ENCODE data around the gene FGD6.
"Not testable (repeated sequence)": the region's sequence is repeated elsewhere in the genome, so short reads cannot be mapped to it uniquely, and the experiment has no call there.

FGD6 gene

GRCh38 chr12:95143621-95144205 lies 73.6 kb downstream of the FGD6 start:
- DNase-seq, result no peak
- H3K4me1 ChIP-seq, result peaks cover 0 to 6% (median 2%) of the 10 kb centered on the region in 4 donors
- H3K9me3 ChIP-seq, result no peaks in the 10 kb centered on the region
- no peaks in the 10 kb centered on the region for H3K36me3 ChIP-seq
- no peaks in the 10 kb centered on the region for H3K27me3 ChIP-seq
- intact Hi-C loops (cut with DNase I; ENCODE audit: low total_unique reads), result no loop called here
- H3K27ac ChIP-seq, result no peak overlapping the region
- H3K4me3 ChIP-seq, result no peak overlapping the region
- TF ChIP-seq, protein P1, sequence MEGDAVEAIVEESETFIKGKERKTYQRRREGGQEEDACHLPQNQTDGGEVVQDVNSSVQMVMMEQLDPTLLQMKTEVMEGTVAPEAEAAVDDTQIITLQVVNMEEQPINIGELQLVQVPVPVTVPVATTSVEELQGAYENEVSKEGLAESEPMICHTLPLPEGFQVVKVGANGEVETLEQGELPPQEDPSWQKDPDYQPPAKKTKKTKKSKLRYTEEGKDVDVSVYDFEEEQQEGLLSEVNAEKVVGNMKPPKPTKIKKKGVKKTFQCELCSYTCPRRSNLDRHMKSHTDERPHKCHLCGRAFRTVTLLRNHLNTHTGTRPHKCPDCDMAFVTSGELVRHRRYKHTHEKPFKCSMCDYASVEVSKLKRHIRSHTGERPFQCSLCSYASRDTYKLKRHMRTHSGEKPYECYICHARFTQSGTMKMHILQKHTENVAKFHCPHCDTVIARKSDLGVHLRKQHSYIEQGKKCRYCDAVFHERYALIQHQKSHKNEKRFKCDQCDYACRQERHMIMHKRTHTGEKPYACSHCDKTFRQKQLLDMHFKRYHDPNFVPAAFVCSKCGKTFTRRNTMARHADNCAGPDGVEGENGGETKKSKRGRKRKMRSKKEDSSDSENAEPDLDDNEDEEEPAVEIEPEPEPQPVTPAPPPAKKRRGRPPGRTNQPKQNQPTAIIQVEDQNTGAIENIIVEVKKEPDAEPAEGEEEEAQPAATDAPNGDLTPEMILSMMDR (IDR thresholded peaks at IDR 0.05), result no peak

- Histone ChIP-seq H3K27me3 (no peaks in the 10 kb centered on the region), H3K27ac (no peak overlapping the region), H3K4me1 (peaks cover 0 to 6% (median 2%) of the 10 kb centered on the region in 4 donors), H3K9me3 (no peaks in the 10 kb centered on the region), H3K4me3 (no peak overlapping the region), H3K36me3 (no peaks in the 10 kb centered on the region)
- no peak for DNase-seq
- TF ChIP-seq, protein P1 (IDR thresholded peaks at IDR 0.05), result no peak
- intact Hi-C loops (cut with DNase I; ENCODE audit: low total_unique reads), result no loop called here
Measured at GRCh38 chr12:95142431-95143151, 74.7 kb downstream of the FGD6 start.

DNA sequence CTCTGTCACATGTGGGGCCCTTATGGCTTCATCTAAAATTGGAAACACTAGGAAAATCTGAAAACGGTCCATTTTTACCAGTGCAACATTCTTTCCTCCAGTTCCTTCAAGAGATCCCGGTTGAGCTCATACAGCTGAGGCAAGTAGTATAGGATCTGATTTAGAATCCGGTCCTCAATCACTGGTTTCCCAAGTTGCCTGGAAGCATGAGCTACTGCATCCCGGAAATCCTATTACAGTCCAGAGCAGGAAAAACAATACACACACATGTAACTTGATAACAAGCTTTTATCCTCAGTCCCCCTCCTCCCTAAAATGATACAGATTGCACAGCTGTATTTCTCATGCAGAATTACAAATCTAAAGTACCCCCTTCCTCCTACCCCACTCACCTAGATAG lies 76.0 kb downstream of the FGD6 start:
- no peaks in the 10 kb centered on the region for H3K36me3 ChIP-seq
- no peaks in the 10 kb centered on the region for H3K9me3 ChIP-seq
- intact Hi-C loops (cut with DNase I; ENCODE audit: low total_unique reads), result no loop called here
- TF ChIP-seq, protein P1 (IDR thresholded peaks at IDR 0.05), result no peak
- H3K27ac ChIP-seq, result no peak overlapping the region
- no peak for DNase-seq
- H3K27me3 ChIP-seq, result no peaks in the 10 kb centered on the region
- no peak overlapping the region for H3K4me3 ChIP-seq
- H3K4me1 ChIP-seq, result peaks cover 0 to 6% (median 2%) of the 10 kb centered on the region in 4 donors

GRCh38 chr12:95138031-95138430 lies 79.2 kb downstream of the FGD6 start:
- DNase-seq; H3K27me3 ChIP-seq; H3K27ac ChIP-seq; H3K4me3 ChIP-seq; H3K4me1 ChIP-seq; H3K9me3 ChIP-seq; H3K36me3 ChIP-seq; intact Hi-C loops (cut with DNase I; ENCODE audit: low total_unique reads): not testable (repeated sequence)

GRCh38 chr12:95136598-95136997 lies 80.7 kb downstream of the FGD6 start:
- H3K27me3 ChIP-seq, result no peaks in the 10 kb centered on the region
- no peak for DNase-seq
- H3K9me3 ChIP-seq, result no peaks in the 10 kb centered on the region
- no peak overlapping the region for H3K27ac ChIP-seq
- peaks cover 0 to 12% (median 0%) of the 10 kb centered on the region in 4 donors for H3K4me1 ChIP-seq
- no peak overlapping the region for H3K4me3 ChIP-seq
- intact Hi-C loops (cut with DNase I; ENCODE audit: low total_unique reads), result no loop called here
- TF ChIP-seq, protein P1 (IDR thresholded peaks at IDR 0.05), result no peak
- H3K36me3 ChIP-seq, result peaks cover 0 to 10% (median 0%) of the 10 kb centered on the region in 3 donors

- no peak overlapping the region for H3K27ac ChIP-seq
- peaks cover 0 to 14% (median 0%) of the 10 kb centered on the region in 4 donors for H3K4me1 ChIP-seq
- H3K4me3 ChIP-seq, result no peak overlapping the region
- H3K9me3 ChIP-seq, result no peaks in the 10 kb centered on the region
- H3K27me3 ChIP-seq, result no peaks in the 10 kb centered on the region
- intact Hi-C loops (cut with DNase I; ENCODE audit: low total_unique reads), result no loop called here
- no peak for DNase-seq
- TF ChIP-seq, protein P1 (IDR thresholded peaks at IDR 0.05), result no peak
- peaks cover 0 to 11% (median 0%) of the 10 kb centered on the region in 3 donors for H3K36me3 ChIP-seq
Measured at GRCh38 chr12:95134085-95134484, 83.2 kb downstream of the FGD6 start.
